GM18858 (cell line): ENCODE results near the gene CACNA1C.
A peak's percentile ranks its signal among the peaks of the same experiment; 100 is the strongest.

Experiments
- ATAC-seq: cut with Tn5 transposase; IDR thresholded peaks from one replicate; pipeline ENCODE4 v1.9.1; 2021; ENCODE audit not compliant: unreplicated experiment

Gene CACNA1C

DNA sequence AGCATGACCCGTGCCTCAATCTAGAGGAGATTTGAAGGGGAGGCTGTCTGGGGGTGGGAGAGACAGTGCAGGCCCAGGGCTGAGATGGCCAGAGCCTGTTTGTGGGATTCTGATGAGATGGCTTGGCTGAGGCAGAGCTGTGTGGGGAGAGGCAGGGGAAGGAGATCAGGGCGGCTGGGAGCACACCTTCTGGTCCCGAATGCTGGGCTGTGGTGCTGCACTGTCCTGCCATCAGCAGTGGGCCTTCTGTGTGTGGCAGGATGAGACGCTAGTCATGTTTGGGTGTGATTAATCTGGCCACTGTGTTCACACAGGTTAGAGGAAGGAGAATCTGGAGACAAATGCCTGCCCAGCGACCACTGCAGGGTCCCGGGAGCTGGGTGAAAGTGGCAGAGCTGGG lies 300.9 kb downstream of the CACNA1C start:
- ATAC-seq: no peak

DNA sequence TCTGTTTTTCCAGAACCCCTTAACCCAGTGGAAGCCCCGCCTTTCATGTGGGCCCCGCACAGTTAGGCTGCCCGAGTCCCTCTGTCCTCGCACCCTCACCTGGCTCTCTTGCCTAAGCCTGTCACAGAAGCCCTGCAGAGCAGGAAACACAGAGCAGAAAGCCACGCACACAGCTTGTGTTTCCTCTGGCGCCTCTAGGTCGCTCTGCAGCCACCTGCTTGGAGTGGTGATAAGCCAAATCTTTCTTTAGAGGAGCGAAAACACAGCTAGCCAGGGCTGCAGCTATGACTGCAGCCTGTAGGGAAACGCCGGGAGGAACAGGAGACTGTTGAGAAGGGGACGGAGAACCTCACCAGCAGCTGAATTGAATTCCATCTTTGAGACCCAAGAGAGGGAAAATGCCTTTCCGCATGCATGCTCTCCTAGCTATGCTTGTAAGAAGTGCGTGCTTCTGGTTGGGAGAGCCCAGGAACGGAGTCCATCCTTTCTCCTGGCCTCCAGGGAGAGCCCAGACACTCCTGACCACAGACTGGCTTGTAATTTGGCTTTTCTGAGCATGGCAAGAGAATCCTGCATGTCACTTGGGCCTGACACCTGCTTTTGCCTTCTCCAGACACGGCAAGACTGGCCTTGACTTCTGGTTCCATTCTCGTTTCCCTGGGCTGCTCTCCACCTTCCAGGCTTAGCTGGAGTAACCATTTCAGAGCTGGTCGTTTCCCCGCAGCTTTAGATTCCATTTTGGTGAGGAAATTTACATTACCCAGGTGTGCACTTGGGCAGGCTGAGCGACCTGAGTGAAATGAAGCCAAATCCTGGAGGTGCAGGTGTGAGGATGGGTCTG lies 301.6 kb downstream of the CACNA1C start:
- ATAC-seq: no peak

DNA sequence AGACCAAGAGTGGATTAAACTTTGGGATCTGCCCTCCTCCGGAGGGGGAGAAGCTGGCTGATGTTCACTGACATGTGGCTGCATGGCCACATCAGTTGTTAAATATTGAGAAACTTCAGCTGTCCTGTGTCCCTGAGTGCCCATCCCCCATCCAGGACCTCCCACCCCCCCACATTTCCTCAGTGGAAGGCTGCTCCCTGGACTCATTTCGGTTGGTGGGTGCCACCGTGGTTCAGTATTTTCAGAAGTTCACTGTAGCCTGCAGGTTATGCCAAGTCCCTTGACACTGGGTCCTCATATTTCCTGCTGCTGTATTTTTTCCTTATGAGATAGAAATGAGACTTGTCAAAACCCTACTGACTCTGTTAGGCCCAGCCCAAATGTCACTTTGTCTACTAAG lies 302.4 kb downstream of the CACNA1C start:
- ATAC-seq: no peak

- ATAC-seq: no peak
These were observed 302.8 kb downstream of the CACNA1C start for GRCh38 chr12:2355604-2356003.

DNA sequence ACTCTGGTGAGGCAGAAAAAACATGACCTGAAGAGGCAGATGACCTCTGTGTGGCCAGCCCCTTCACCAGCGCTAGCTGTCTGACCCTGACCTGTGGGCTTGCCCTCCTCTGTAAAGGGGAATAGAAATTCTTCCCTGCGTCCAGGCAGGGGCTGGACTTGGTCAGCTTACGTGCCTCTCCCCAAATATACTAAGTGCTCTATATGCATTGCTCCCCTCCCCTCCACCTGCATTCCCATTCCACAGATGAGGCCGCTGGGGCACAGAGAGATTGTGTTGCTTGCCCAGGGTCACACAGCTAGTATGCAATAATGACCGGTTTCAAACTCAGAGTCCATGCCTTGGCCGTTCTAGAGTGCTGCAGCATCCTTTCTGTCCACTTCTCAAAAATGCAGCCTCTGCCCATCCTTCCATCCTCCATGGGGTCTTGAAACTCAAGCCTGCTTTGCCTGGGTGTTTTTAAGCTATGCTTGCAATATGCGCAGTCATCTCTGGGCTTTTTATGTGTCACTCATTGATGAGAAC lies 303.9 kb downstream of the CACNA1C start:
- no peak for ATAC-seq

- ATAC-seq: no peak
These were observed 306.3 kb downstream of the CACNA1C start for GRCh38 chr12:2358986-2359658.

GRCh38 chr12:2359725-2360629 lies 307.2 kb downstream of the CACNA1C start:
- ATAC-seq: no peak

- no peak for ATAC-seq
These were observed 307.9 kb downstream of the CACNA1C start for GRCh38 chr12:2360630-2361170.

- ATAC-seq: no peak
These were observed 311.2 kb downstream of the CACNA1C start for GRCh38 chr12:2363836-2364609.

- ATAC-seq: no peak
These were observed 311.9 kb downstream of the CACNA1C start for GRCh38 chr12:2364631-2365051.

GRCh38 chr12:2366711-2367110 lies 313.9 kb downstream of the CACNA1C start:
- no peak for ATAC-seq

DNA sequence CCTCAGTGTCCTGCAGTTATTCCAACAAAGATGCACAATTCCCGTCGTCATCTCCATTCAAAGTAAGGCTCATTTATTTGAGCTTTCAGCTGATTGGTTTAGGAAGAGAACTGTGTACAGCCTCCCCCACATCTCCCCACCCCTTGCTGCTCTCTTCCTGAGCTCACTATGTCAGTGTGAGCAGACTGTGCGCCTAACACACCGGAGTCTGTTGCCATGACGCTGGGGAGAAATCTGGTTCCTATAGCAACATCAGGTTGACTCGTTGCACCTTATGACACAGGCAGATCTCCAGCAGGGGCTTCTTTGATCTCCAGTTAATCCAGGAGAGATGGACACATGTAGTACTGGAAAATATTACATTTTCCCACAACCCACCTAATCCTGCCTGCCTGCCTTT lies 319.4 kb downstream of the CACNA1C start:
- no peak for ATAC-seq

- ATAC-seq: no peak
These were observed 319.9 kb downstream of the CACNA1C start for GRCh38 chr12:2372735-2373134.

DNA sequence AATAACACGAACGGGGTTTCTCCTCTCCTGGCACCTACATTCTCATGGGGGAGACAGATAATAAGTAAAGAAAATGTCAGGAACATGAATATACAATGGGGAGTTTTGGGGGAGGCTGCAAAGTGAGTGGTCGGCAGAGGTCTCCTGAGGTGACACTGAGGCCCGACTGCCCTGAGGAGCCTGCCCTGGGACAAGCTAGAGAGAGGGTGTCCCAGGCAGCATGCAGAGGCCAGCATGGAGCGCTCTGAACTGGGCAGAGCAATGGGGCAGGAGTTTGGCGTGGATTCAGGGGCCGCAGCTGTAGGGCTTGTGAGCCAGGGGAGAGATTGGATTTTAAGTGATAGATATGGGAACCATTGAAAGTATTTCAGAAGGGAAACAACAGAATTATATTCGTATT lies 320.5 kb downstream of the CACNA1C start:
- ATAC-seq: no peak

DNA sequence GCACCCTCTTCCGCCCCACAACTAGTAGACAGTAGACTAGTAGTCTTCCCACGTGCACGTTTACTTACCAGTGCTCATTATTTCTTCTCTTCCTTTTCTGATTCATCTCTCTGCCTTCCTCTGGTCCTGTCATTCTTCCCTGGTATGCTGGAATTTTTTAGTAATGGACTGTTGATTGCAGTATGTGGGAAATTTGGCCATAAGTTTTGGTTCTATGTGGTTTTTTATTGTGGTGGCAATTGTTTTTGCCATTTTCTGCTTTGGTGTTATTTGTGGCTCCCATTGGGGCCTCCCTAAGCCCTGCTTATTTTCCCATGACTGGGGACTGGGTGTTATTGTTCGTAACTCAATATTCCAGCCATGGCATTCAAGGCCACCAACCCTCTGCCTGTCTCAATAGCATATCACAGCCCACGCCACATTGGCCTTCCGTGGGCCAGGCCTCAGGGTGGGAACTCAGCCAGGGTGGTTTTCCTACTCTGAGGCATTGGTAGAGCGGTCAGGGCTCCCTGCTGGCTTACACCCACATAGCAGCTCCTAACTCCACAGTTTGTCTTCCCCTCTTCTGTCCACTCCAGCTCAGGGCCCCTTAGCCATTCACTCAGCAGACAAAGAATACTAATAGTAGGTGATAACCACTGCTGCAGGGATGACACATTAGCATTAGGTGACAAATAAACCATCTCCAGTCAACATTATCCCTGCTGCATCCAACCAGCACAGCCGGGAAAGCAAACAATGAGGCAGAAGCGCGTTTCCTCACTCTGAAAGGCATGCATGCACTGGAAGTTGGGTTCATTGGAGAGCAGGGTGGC lies 321.5 kb downstream of the CACNA1C start:
- ATAC-seq: no peak

GRCh38 chr12:2375871-2376270 lies 323.1 kb downstream of the CACNA1C start:
- no peak for ATAC-seq

- ATAC-seq: no peak
These were observed 324.3 kb downstream of the CACNA1C start for GRCh38 chr12:2376908-2377657.

GRCh38 chr12:2378835-2379330 lies 326.1 kb downstream of the CACNA1C start:
- peak; percentile 57 for ATAC-seq
